Loucy (cell line): ENCODE results near the gene IFT81.

Experiments used
- H2AFZ ChIP-seq: fragments of 200-600 bp; sonication (generic); 2 replicates; pipeline ENCODE4 v1.6.0; 2016; ENCODE audit warnings: antibody characterized with exemption, mild to moderate bottlenecking, low read length, moderate library complexity
- H3F3A ChIP-seq: fragments of 200-600 bp; 2 replicates; pipeline ENCODE4 v1.6.0; 2016; ENCODE audit warnings: antibody characterized with exemption, low read depth, mild to moderate bottlenecking
- H3K27me3 ChIP-seq: fragments of 200-600 bp; sonication (generic); 2 replicates; pipeline ENCODE4 v1.6.1; 2014; ENCODE audit warnings: low read length, mild to moderate bottlenecking; ENCODE audit not compliant: insufficient read depth, poor library complexity, severe bottlenecking
- H3K36me3 ChIP-seq: fragments of 200-600 bp; sonication (generic); 2 replicates; pipeline ENCODE4 v1.6.1; 2016; ENCODE audit warnings: low read length; ENCODE audit not compliant: insufficient read depth
- H3K4me1 ChIP-seq: fragments of 200-600 bp; sonication (generic); 2 replicates; pipeline ENCODE4 v1.5.1; 2014; ENCODE audit warnings: low read length, mild to moderate bottlenecking; ENCODE audit not compliant: insufficient read depth, poor library complexity, severe bottlenecking
- H3K4me2 ChIP-seq: fragments of 200-600 bp; sonication (generic); 2 replicates; pipeline ENCODE4 v1.6.0; 2014; ENCODE audit warnings: antibody characterized with exemption, low read length, low read depth, mild to moderate bottlenecking; ENCODE audit not compliant: poor library complexity, severe bottlenecking
- H3K4me3 ChIP-seq: fragments of 200-600 bp; sonication (generic); 2 replicates; pipeline ENCODE4 v1.5.1; 2014; ENCODE audit warnings: low read length, mild to moderate bottlenecking, mixed read lengths; ENCODE audit not compliant: poor library complexity, severe bottlenecking
- H3K79me2 ChIP-seq: fragments of 200-600 bp; sonication (generic); 2 replicates; pipeline ENCODE4 v1.6.1; 2014; ENCODE audit warnings: low read length; ENCODE audit not compliant: insufficient read depth
- H3K9ac ChIP-seq: fragments of 200-600 bp; sonication (generic); 2 replicates; pipeline ENCODE4 v1.6.0; 2014; ENCODE audit warnings: mild to moderate bottlenecking, low read depth, low read length, moderate library complexity; ENCODE audit not compliant: poor library complexity, severe bottlenecking
- H3K9me2 ChIP-seq: fragments of 200-600 bp; sonication (generic); replicated peaks from 2 replicates; pipeline ENCODE4 v1.6.1; 2016; ENCODE audit warnings: low read depth, low read length, mixed read lengths
- H3K9me3 ChIP-seq: fragments of 200-600 bp; sonication (generic); 2 replicates; pipeline ENCODE4 v1.6.1; 2014; ENCODE audit warnings: mild to moderate bottlenecking, antibody characterized with exemption, low read length, low read depth; ENCODE audit not compliant: insufficient read depth
- H4K20me1 ChIP-seq: fragments of 200-600 bp; sonication (generic); 2 replicates; pipeline ENCODE4 v1.6.0; 2014; ENCODE audit warnings: antibody characterized with exemption, low read length, mild to moderate bottlenecking; ENCODE audit not compliant: insufficient read depth, poor library complexity, severe bottlenecking
- CTCF ChIP-seq: fragments of 200-600 bp; sonication (generic); conservative IDR thresholded peaks from 2 replicates; pipeline ENCODE4 v1.5.1; 2014; ENCODE audit warnings: mild to moderate bottlenecking, antibody characterized with exemption, low read length
- EZH2phosphoT487 ChIP-seq: fragments of 200-600 bp; IDR thresholded peaks from 2 replicates; pipeline ENCODE4 v1.6.1; 2018; ENCODE audit warnings: antibody characterized with exemption, mild to moderate bottlenecking, moderate library complexity, borderline replicate concordance

Gene IFT81

GRCh38 chr12:110249716-110250225, 125.6 kb downstream of the IFT81 start:
- Histone ChIP-seq H3K9me2 (no peaks in the 10 kb centered on the region), H2AFZ (no peak overlapping the region; the same call in 1 of the 2 replicates), H3K36me3 (no peaks in the 10 kb centered on the region), H3K79me2 (no peaks in the 10 kb centered on the region), H3K4me1 (no peaks in the 10 kb centered on the region), H3K4me3 (no peak overlapping the region), H3K4me2 (no peak overlapping the region), H3K9ac (no peak overlapping the region), H3K9me3 (no peaks in the 10 kb centered on the region), H4K20me1 (no peaks in the 10 kb centered on the region), H3K27me3 (no peaks in the 10 kb centered on the region), H3F3A (no peaks in the 10 kb centered on the region)
- no peak for TF ChIP-seq CTCF
- TF ChIP-seq EZH2phosphoT487, result no peak

GRCh38 chr12:110251381-110251780, 127.2 kb downstream of the IFT81 start:
- Histone ChIP-seq H3K9ac (no peak overlapping the region), H2AFZ (no peak overlapping the region), H3K4me3 (no peak overlapping the region), H3K4me1 (no peaks in the 10 kb centered on the region), H3K27me3 (no peaks in the 10 kb centered on the region), H3K36me3 (no peaks in the 10 kb centered on the region), H3K4me2 (no peak overlapping the region), H3K9me2 (no peaks in the 10 kb centered on the region), H3K79me2 (no peaks in the 10 kb centered on the region), H3F3A (no peaks in the 10 kb centered on the region), H4K20me1 (no peaks in the 10 kb centered on the region), H3K9me3 (no peaks in the 10 kb centered on the region)
- TF ChIP-seq CTCF (no peak), EZH2phosphoT487 (no peak)

- no peaks in the 10 kb centered on the region for H3K36me3 ChIP-seq
- no peak overlapping the region for H3K4me3 ChIP-seq
- no peaks in the 10 kb centered on the region for H3K9me3 ChIP-seq
- H2AFZ ChIP-seq, result no peak overlapping the region
- H3K4me2 ChIP-seq, result no peak overlapping the region
- H3K27me3 ChIP-seq, result no peaks in the 10 kb centered on the region
- H3K9ac ChIP-seq, result no peak overlapping the region
- TF ChIP-seq EZH2phosphoT487 (no peak), CTCF (no peak)
- H3F3A ChIP-seq, result no peaks in the 10 kb centered on the region
- H4K20me1 ChIP-seq, result no peaks in the 10 kb centered on the region
- H3K4me1 ChIP-seq, result no peaks in the 10 kb centered on the region
- H3K9me2 ChIP-seq, result no peaks in the 10 kb centered on the region
- H3K79me2 ChIP-seq, result no peaks in the 10 kb centered on the region
Measured at GRCh38 chr12:110252716-110253115, 128.6 kb downstream of the IFT81 start.
